Hepatocyte (in vitro differentiated cells): Measurements from ENCODE around the gene RGS1.

ENCODE experiments used
- EZH2phosphoT487 ChIP-seq: fragments of 200-600 bp; sonication (generic); IDR thresholded peaks from one replicate; pipeline ENCODE4 v1.6.1; 2018; ENCODE audit warnings: antibody characterized with exemption, mild to moderate bottlenecking, low read depth, moderate library complexity; ENCODE audit not compliant: unreplicated experiment, severe bottlenecking
- TF ChIP-seq, protein P1 (sequence below): fragments of 200-600 bp; sonication (generic); IDR thresholded peaks from 2 replicates; pipeline ENCODE4 v1.5.1; 2016; ENCODE audit warnings: antibody characterized with exemption, mild to moderate bottlenecking; ENCODE audit not compliant: poor library complexity

DNA sequence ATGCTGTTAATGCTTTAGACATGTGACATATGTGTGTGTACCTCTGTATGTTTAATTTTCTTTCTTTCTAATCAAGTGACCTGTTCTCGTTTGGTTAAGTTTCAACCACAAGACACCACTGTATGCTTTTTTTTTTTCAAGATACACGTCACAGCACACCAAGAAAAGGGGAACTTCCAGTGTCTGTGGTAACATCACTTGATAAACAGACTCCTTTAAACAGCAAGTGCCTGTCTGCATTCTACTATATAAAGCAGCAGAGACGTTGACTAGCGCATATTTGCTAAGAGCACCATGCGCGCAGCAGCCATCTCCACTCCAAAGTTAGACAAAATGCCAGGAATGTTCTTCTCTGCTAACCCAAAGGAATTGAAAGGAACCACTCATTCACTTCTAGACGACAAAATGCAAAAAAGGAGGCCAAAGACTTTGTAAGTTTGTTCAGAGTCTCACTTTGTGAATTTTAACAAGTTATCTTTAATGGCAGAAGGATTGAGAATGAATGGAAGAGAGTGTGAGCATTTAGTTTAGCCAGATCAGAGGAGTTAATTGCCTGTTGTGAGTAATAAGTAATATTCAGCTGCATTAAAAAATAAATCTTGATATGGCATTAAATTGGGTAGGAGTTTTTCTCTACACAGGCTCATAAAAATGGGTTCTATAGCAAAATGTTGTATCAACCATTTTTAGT, at the start of gene RGS1:
- TF ChIP-seq, protein P1, sequence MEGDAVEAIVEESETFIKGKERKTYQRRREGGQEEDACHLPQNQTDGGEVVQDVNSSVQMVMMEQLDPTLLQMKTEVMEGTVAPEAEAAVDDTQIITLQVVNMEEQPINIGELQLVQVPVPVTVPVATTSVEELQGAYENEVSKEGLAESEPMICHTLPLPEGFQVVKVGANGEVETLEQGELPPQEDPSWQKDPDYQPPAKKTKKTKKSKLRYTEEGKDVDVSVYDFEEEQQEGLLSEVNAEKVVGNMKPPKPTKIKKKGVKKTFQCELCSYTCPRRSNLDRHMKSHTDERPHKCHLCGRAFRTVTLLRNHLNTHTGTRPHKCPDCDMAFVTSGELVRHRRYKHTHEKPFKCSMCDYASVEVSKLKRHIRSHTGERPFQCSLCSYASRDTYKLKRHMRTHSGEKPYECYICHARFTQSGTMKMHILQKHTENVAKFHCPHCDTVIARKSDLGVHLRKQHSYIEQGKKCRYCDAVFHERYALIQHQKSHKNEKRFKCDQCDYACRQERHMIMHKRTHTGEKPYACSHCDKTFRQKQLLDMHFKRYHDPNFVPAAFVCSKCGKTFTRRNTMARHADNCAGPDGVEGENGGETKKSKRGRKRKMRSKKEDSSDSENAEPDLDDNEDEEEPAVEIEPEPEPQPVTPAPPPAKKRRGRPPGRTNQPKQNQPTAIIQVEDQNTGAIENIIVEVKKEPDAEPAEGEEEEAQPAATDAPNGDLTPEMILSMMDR, result no peak
- no peak for TF ChIP-seq EZH2phosphoT487
